ENCODE data around the gene HSPB2. TPM values are rescaled to one million over a fixed set of nuclear protein-coding genes. Genes with fewer than 3 reads are reported as not detected.

The HSPB2 gene, protein sequence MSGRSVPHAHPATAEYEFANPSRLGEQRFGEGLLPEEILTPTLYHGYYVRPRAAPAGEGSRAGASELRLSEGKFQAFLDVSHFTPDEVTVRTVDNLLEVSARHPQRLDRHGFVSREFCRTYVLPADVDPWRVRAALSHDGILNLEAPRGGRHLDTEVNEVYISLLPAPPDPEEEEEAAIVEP
- total RNA-seq (10 to 100 TPM; 18.9 to 65.4 (median 29.1) TPM), polyA plus RNA-seq (100 to 1,000 TPM in 1 of 2 donors, 10 to 100 TPM in 1; 37.7 to 136 TPM)
- long read RNA-seq, donor 1, transcript HSPB2-201 (2 exons, 1,335 nt) = major isoform, 43 of 45 reads
- long read RNA-seq, donor 1, partial matches to known transcripts = 0 of 45 reads
- long read RNA-seq, donor 1, other reads (novel, unspliced or antisense) = 2 of 45 reads
- long read RNA-seq, donor 2, transcript HSPB2-201 (2 exons, 1,335 nt) = major isoform, 64 of 65 reads
- long read RNA-seq, donor 2, partial matches to known transcripts = 0 of 65 reads
- long read RNA-seq, donor 2, other reads (novel, unspliced or antisense) = 1 of 65 reads
- long read RNA-seq, donor 3, transcript HSPB2-201 (2 exons, 1,335 nt) = major isoform, 14 of 15 reads
- long read RNA-seq, donor 3, partial matches to known transcripts = 0 of 15 reads
- long read RNA-seq, donor 3, other reads (novel, unspliced or antisense) = 1 of 15 reads

DNA sequence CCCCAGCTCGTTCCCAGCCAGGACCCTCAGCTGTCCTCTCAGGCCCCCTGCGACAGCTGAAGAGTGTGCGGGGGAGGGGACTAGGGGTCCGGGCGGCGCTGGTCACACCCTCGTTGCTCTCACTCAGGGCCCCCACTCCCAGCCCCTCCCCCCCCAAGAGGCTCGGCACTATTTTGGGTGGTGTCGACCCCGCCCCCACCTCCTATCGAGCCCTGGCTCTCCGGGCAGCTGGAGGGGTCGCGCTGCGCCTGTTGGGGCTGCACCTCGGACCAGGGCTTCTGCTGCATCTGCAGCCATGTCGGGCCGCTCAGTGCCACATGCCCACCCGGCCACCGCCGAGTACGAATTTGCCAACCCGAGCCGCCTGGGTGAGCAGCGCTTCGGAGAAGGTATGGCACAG is at the start of gene HSPB2:
TSS of gene HSPB2 (plus strand) at position 200 of the 400 bp plus-strand sequence. CDS start at position 296, 96 bp downstream.
- DNase-seq = peak; percentile 56 to 58
- 3% methylated on average over 24 to 26 of the region's 26 CpGs for WGBS, 2 donors
- H3K9me3 ChIP-seq = no peaks in the 10 kb centered on the region
- peaks cover 0 to 44% (median 0%) of the 10 kb centered on the region in 7 donors for H3K27me3 ChIP-seq
- H3K4me1 ChIP-seq = peaks cover 0 to 22% (median 9%) of the 10 kb centered on the region in 9 donors
- TF ChIP-seq, protein P1, sequence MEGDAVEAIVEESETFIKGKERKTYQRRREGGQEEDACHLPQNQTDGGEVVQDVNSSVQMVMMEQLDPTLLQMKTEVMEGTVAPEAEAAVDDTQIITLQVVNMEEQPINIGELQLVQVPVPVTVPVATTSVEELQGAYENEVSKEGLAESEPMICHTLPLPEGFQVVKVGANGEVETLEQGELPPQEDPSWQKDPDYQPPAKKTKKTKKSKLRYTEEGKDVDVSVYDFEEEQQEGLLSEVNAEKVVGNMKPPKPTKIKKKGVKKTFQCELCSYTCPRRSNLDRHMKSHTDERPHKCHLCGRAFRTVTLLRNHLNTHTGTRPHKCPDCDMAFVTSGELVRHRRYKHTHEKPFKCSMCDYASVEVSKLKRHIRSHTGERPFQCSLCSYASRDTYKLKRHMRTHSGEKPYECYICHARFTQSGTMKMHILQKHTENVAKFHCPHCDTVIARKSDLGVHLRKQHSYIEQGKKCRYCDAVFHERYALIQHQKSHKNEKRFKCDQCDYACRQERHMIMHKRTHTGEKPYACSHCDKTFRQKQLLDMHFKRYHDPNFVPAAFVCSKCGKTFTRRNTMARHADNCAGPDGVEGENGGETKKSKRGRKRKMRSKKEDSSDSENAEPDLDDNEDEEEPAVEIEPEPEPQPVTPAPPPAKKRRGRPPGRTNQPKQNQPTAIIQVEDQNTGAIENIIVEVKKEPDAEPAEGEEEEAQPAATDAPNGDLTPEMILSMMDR (IDR thresholded peaks at IDR 0.05) = no peak
- H3K27ac ChIP-seq = peak within 1 kb of the TSS; percentile 94 to 99 (median 95)
- peaks cover 0 to 33% (median 18%) of the 10 kb centered on the region in 9 donors for H3K36me3 ChIP-seq
- intact Hi-C loops (cut with DNase I) = loop anchor here in 4 of 10 donors (5.0 kb wide), 1 partner anchor 35 kb away; the partner anchor contains the start of genes CFAP68 (in 4 of the 4) and FDXACB1 (in 4 of the 4)
- ATAC-seq = peak; percentile 5 to 42 (median 30)
- peak within 1 kb of the TSS; percentile 51 to 69 (median 62) for H3K4me3 ChIP-seq

DNA sequence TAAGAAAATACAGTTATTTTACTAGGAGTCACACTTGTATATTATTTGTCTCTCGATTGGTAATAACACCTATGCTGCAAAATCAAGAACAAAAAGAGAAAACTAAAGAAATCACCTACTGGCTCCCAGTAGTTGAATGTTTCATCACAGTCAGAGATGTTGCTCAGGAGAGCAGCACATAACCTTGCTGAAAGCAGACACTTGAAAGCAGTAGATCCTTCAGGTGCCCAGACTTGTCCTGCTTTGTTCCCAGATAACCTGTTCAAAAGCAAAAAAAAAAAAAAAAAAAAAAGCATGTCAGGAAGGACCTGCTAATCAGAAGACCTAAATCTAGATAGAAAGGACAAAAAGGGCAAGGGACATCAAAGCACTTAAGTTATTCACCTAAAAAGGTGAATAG is 42.4 kb upstream of the HSPB2 start:
- DNase-seq = no peak
- intact Hi-C loops (cut with DNase I) = loop anchor here in 5 of 10 donors (10.0 kb wide), 3 partner anchors 55 to 215 kb away; partner anchors contain the start of genes SDHD (in 2 of the 5) and TIMM8B (in 2 of the 5)
- Histone ChIP-seq H3K27ac (peak overlapping the region in 3 of 10 donors; percentile 94 to 95 (median 94)), H3K4me3 (peak overlapping the region in 8 of 10 donors; percentile 85 to 98 (median 91)), H3K9me3 (no peaks in the 10 kb centered on the region), H3K4me1 (peaks cover 0 to 26% (median 19%) of the 10 kb centered on the region in 9 donors), H3K36me3 (peaks cover 0 to 52% (median 34%) of the 10 kb centered on the region in 9 donors), H3K27me3 (no peaks in the 10 kb centered on the region)
- TF ChIP-seq, protein P1 (IDR thresholded peaks at IDR 0.05) = no peak
- no peak for ATAC-seq
- 98 to 100% methylated on average over 1 of the region's 1 CpG for WGBS, 2 donors

DNA sequence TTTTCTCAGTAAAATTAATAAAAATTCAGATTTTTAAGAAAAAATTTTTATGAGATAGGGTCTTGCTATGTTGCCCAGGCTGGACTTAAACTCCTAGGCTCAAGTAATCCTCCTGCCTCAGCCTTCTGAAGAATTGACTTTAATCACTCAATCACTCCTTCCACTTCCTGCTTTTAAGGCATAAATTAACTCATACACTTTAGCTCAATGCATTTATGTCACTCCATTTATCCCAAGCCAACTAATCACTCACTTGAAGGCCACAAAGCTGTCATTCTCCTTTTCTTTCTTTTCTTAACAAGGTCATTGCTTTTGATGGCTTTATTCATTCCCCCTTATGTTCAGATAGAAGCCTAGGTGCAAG is 42.0 kb upstream of the HSPB2 start:
- peak overlapping the region; percentile 85 to 99 (median 92) for H3K4me3 ChIP-seq
- DNase-seq (no peak), ATAC-seq (no peak)
- H3K36me3 ChIP-seq = peaks cover 0 to 52% (median 30%) of the 10 kb centered on the region in 9 donors
- intact Hi-C loops (cut with DNase I) = loop anchor here in 5 of 10 donors (10.0 kb wide), 3 partner anchors 54 to 214 kb away; partner anchors contain the start of genes SDHD (in 2 of the 5) and TIMM8B (in 2 of the 5)
- no peaks in the 10 kb centered on the region for H3K27me3 ChIP-seq
- H3K27ac ChIP-seq = peak overlapping the region in 8 of 10 donors; percentile 92 to 97 (median 94)
- peaks cover 0 to 26% (median 19%) of the 10 kb centered on the region in 9 donors for H3K4me1 ChIP-seq
- TF ChIP-seq, protein P1 (IDR thresholded peaks at IDR 0.05) = no peak
- no peaks in the 10 kb centered on the region for H3K9me3 ChIP-seq

Data from heart right ventricle (tissue), 16 donors.